Pancreas (tissue), 10 donors: ENCODE measurements around the gene RNF7. TPM values are rescaled to one million over a fixed set of nuclear protein-coding genes. Genes with fewer than 3 reads are reported as not detected.

Experiments
- ATAC-seq, 4 donors: fragments of 200-7000 bp; cut with Tn5 transposase; one replicate each; pipeline versions ENCODE4 v1.8.0 to v1.9.1; 2020; ENCODE audit warnings: mild to moderate bottlenecking in 4 of 4, moderate library complexity in 4 of 4
- DNase-seq, 6 donors: peaks; one replicate each; pipeline ENCODE4 v3.0.0-alpha.2; 2020
- FAIRE-seq: peaks from 2 replicates; lab custom pipeline; 2012; peaks lifted over from hg19 to GRCh38; lab: Jason Lieb, UNC
- H3K27ac ChIP-seq, 4 donors: fragments of 200-600 bp; sonication (generic); 1 replicate in 3 of 4; 2 replicates in 1 of 4; pipeline versions ENCODE4 v1.5.0 to v1.8.0; 2020
- H3K27me3 ChIP-seq, 4 donors: fragments of 200-600 bp; one replicate each; pipeline ENCODE4 v1.8.0; 2021
- H3K36me3 ChIP-seq, 3 donors: fragments of 200-600 bp; sonication (generic) in 1 of 3; one replicate each; pipeline versions ENCODE4 v1.5.0 to v1.8.0; 2020 to 2021
- H3K4me1 ChIP-seq, 3 donors: fragments of 200-600 bp; one replicate each; pipeline ENCODE4 v1.8.0; 2021
- H3K4me3 ChIP-seq, 4 donors: fragments of 200-600 bp; sonication (generic) in 2 of 4; one replicate each; pipeline versions ENCODE4 v1.5.0 to v1.8.0; 2020 to 2021
- H3K9me3 ChIP-seq, 4 donors: fragments of 200-600 bp; one replicate each; pipeline ENCODE4 v1.8.0; 2021
- CTCF ChIP-seq, 4 donors: fragments of 200-600 bp; sonication (generic) in 3 of 4; IDR thresholded peaks; one replicate each; pipeline versions ENCODE4 v1.5.0 to v1.8.0; 2021; ENCODE audit warnings: antibody characterized with exemption in 4 of 4
- WGBS, 2 donors: extraction: QIAGEN DNeasy Blood & Tissue Kit; methylation state at CpG; one replicate each; pipeline ENCODE4 v1.1.7; 2013; 5-methylcytosine and 5-hydroxymethylcytosine counted together
- intact Hi-C, 3 donors: fragments of 100-400 bp; cut with DNase I; formaldehyde crosslinking; loops; one replicate each; pipeline versions ENCODE4 v1.11.1 to v1.14.2; 2022
- polyA plus RNA-seq, 2 donors: library from polyadenylated mRNA; stranded (reverse); fragments of 200-250 nt; gene quantifications; one replicate each; pipeline ENCODE4 v1.2.3, GENCODE V29; 2013
- total RNA-seq, 6 donors: library from RNA; stranded (reverse); fragmentation: NEBNext Ultra II Directional in 4 of 6; extraction: Animal tissue kit (Norgen Biotek cat#: 25700) in 4 of 6; gene quantifications; one replicate each; pipeline versions ENCODE4 v1.2.1 to v1.2.4, GENCODE V29; 2021 to 2023
- donor health status: healthy with polysubstance abuse.
- donor health status: DM: no; HTN: no; CAD: no; lungs with moderate emphysema.
- donor health status: DM: no; HTN: no; CAD: no.
- donor health status: control.
- donor health status: control.
- donor health status: Bipolar disorder and iron deficiency.
- donor health status: DM: yes; HTN: yes; CAD: no.
- donor health status: DM: no; HTN: no; CAD: no.
- donor health status: DM: no; HTN: no; CAD: no.
- donor health status: DM: yes; HTN: yes; CAD: no.

RNF7 gene
- total and polyA plus RNA-seq, 8 donors = 31.7 to 103 (median 41.8) TPM

GRCh38 chr3:141776376-141776775, 38.3 kb downstream of the RNF7 start:
- FAIRE-seq = no peak
- no peaks in the 10 kb centered on the region for H3K27me3 ChIP-seq
- no peak for TF ChIP-seq CTCF (IDR thresholded peaks at IDR 0.05)
- DNase-seq = no peak
- 83 to 89% methylated on average over 14 of the region's 14 CpGs for WGBS, 2 donors
- ATAC-seq = no peak
- H3K27ac ChIP-seq = no peak overlapping the region
- H3K9me3 ChIP-seq = no peaks in the 10 kb centered on the region
- intact Hi-C loops = no loop called here
- H3K4me1 ChIP-seq = no peaks in the 10 kb centered on the region
- H3K4me3 ChIP-seq = no peak overlapping the region
- H3K36me3 ChIP-seq = no peaks in the 10 kb centered on the region

DNA sequence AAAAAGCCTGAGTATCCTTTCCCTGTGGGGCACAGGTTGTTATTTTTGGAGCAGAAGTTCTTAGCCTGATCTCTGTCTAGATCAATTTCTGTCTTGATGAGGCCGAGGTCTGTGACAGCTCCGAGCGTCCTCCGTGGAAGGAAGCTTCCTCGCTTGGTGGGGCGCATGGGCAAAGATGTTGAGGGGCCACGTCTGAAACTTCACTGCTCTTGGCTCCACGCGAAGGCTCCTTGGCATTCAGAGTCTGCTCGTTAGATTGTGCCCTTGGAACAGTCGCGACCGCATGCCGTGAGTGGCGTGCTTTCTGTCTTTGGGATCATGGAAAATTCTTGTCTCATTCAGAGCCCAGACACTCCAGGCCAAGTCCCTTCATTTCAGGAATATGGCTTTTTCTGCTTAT, 38.8 kb downstream of the RNF7 start:
- no peaks in the 10 kb centered on the region for H3K36me3 ChIP-seq
- H3K27ac ChIP-seq = no peak overlapping the region
- no peak for FAIRE-seq
- no peak for DNase-seq
- H3K27me3 ChIP-seq = no peaks in the 10 kb centered on the region
- H3K4me1 ChIP-seq = no peaks in the 10 kb centered on the region
- no peak for ATAC-seq
- TF ChIP-seq CTCF (IDR thresholded peaks at IDR 0.05) = no peak
- 80 to 85% methylated on average over 15 of the region's 15 CpGs for WGBS, 2 donors
- intact Hi-C loops = no loop called here
- no peaks in the 10 kb centered on the region for H3K9me3 ChIP-seq
- no peak overlapping the region for H3K4me3 ChIP-seq

DNA sequence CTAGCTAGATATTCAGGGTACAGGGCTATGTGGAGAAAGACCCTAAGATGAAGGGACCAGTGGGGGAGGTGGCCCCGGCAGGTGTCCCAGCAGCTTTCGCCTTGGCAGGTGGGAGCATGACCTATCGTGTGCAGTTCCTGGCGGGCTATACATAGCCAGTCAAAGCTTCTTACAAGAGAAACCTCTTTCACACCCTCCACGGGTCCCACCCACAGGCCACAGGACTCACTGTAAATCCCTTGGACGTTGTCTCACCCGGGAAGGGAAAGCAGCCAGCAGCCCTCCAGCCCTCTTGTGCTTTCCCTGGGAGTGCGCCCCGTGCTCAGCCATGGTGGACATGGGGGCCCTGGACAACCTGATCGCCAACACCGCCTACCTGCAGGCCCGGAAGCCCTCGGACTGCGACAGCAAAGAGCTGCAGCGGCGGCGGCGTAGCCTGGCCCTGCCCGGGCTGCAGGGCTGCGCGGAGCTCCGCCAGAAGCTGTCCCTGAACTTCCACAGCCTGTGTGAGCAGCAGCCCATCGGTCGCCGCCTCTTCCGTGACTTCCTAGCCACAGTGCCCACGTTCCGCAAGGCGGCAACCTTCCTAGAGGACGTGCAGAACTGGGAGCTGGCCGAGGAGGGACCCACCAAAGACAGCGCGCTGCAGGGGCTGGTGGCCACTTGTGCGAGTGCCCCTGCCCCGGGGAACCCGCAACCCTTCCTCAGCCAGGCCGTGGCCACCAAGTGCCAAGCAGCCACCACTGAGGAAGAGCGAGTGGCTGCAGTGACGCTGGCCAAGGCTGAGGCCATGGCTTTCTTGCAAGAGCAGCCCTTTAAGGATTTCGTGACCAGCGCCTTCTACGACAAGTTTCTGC, 40.1 kb downstream of the RNF7 start:
- peak in 1 of 6 donors; percentile 46 for DNase-seq
- H3K36me3 ChIP-seq = no peaks in the 10 kb centered on the region
- no peak for FAIRE-seq
- no peaks in the 10 kb centered on the region for H3K4me1 ChIP-seq
- H3K27me3 ChIP-seq = no peaks in the 10 kb centered on the region
- no peak for ATAC-seq
- H3K27ac ChIP-seq = no peak overlapping the region
- intact Hi-C loops = no loop called here
- no peaks in the 10 kb centered on the region for H3K9me3 ChIP-seq
- 83 to 86% methylated on average over 40 to 42 of the region's 42 CpGs for WGBS, 2 donors
- TF ChIP-seq CTCF (IDR thresholded peaks at IDR 0.05) = no peak
- no peak overlapping the region for H3K4me3 ChIP-seq

DNA sequence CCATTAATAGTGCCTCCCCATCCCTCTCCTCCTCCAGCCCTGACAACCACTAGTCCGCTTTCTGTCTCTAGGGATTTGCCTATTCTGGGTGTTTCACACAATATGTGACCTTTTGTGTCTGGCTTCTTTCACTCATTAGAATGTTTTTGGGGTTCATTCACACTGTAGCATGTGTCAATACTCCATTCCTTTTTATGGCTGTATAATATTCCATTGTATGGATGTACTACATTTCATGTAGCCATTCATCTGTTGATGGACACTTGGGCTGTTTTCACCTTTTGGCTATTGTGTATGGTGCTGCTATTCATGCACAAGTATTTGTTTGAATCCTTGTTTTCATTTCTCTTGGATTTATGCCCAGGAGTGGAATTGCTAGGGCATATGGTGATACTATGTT, 41.6 kb downstream of the RNF7 start:
- no peaks in the 10 kb centered on the region for H3K9me3 ChIP-seq
- no peak for DNase-seq
- no peak for TF ChIP-seq CTCF (IDR thresholded peaks at IDR 0.05)
- H3K4me3 ChIP-seq = no peak overlapping the region
- no peaks in the 10 kb centered on the region for H3K27me3 ChIP-seq
- H3K36me3 ChIP-seq = no peaks in the 10 kb centered on the region
- no peaks in the 10 kb centered on the region for H3K4me1 ChIP-seq
- ATAC-seq = no peak
- intact Hi-C loops = no loop called here
- FAIRE-seq = no peak
- no peak overlapping the region for H3K27ac ChIP-seq
- WGBS, 2 donors = 98 to 100% methylated on average over 1 of the region's 1 CpG

GRCh38 chr3:141782386-141782932, 44.4 kb downstream of the RNF7 start:
- ATAC-seq = no peak
- Histone ChIP-seq H3K4me1 (no peaks in the 10 kb centered on the region), H3K4me3 (no peak overlapping the region), H3K9me3 (no peaks in the 10 kb centered on the region), H3K27ac (no peak overlapping the region), H3K27me3 (no peaks in the 10 kb centered on the region), H3K36me3 (no peaks in the 10 kb centered on the region)
- no peak for DNase-seq
- 49 to 51% methylated on average over 4 of the region's 4 CpGs for WGBS, 2 donors
- TF ChIP-seq CTCF (IDR thresholded peaks at IDR 0.05) = no peak
- intact Hi-C loops = no loop called here
- no peak for FAIRE-seq
